Measurements from ENCODE around the gene LRRC23. TPM values are rescaled to one million over a fixed set of nuclear protein-coding genes. Genes with fewer than 3 reads are reported as not detected.

The LRRC23 gene
- total and polyA plus RNA-seq, 2 of the 13 experiments (the other 11 are each of a cell fraction or from before 2014, with no cell fraction given) = 6.0 to 7.8 TPM

GRCh38 chr12:6872073-6873048 lies 32.3 kb upstream of the LRRC23 start (continued):
- peak; percentile 12; the same call in 1 of the 2 replicates for TF ChIP-seq AHDC1 (CRISPR knock-in tag; IDR thresholded peaks at IDR 0.05; ENCODE audit: borderline replicate concordance)
- TF ChIP-seq THAP8 (CRISPR knock-in tag; IDR thresholded peaks at IDR 0.05; ENCODE audit: borderline replicate concordance) = no peak; the same call in 1 of the 2 replicates
- TF ChIP-seq, protein P1, sequence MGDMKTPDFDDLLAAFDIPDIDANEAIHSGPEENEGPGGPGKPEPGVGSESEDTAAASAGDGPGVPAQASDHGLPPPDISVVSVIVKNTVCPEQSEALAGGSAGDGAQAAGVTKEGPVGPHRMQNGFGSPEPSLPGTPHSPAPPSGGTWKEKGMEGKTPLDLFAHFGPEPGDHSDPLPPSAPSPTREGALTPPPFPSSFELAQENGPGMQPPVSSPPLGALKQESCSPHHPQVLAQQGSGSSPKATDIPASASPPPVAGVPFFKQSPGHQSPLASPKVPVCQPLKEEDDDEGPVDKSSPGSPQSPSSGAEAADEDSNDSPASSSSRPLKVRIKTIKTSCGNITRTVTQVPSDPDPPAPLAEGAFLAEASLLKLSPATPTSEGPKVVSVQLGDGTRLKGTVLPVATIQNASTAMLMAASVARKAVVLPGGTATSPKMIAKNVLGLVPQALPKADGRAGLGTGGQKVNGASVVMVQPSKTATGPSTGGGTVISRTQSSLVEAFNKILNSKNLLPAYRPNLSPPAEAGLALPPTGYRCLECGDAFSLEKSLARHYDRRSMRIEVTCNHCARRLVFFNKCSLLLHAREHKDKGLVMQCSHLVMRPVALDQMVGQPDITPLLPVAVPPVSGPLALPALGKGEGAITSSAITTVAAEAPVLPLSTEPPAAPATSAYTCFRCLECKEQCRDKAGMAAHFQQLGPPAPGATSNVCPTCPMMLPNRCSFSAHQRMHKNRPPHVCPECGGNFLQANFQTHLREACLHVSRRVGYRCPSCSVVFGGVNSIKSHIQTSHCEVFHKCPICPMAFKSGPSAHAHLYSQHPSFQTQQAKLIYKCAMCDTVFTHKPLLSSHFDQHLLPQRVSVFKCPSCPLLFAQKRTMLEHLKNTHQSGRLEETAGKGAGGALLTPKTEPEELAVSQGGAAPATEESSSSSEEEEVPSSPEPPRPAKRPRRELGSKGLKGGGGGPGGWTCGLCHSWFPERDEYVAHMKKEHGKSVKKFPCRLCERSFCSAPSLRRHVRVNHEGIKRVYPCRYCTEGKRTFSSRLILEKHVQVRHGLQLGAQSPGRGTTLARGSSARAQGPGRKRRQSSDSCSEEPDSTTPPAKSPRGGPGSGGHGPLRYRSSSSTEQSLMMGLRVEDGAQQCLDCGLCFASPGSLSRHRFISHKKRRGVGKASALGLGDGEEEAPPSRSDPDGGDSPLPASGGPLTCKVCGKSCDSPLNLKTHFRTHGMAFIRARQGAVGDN (CRISPR knock-in tag; IDR thresholded peaks at IDR 0.05) = peak; percentile 68
- no peak for TF ChIP-seq ZNF468 (CRISPR knock-in tag; IDR thresholded peaks at IDR 0.05)
- TF ChIP-seq RAD21 (CRISPR knock-in tag; IDR thresholded peaks at IDR 0.05) = peak; percentile 75
- TF ChIP-seq SMAD1 (CRISPR knock-in tag; IDR thresholded peaks at IDR 0.05; ENCODE audit: borderline replicate concordance, low read depth) = 0 out of 2 replicates have a peak, but pooled peaks have one; percentile 18
- TF ChIP-seq FOSL2 (CRISPR knock-in tag; IDR thresholded peaks at IDR 0.05) = peak; percentile 60
- no peak for TF ChIP-seq ZBTB37 (CRISPR knock-in tag; IDR thresholded peaks at IDR 0.05)
- TF ChIP-seq NFATC3 (CRISPR knock-in tag; IDR thresholded peaks at IDR 0.05) = no peak
- no peak for TF ChIP-seq NFYC (CRISPR knock-in tag; IDR thresholded peaks at IDR 0.05)
